GM06990 (cell line): Measurements from ENCODE around the gene VAPB.

Experiments
- DNase-seq: peaks from one replicate; pipeline ENCODE4 v3.0.0-alpha.2; 2011; ENCODE audit not compliant: insufficient read length; ENCODE audit errors: extremely low read depth
- H3K27me3 ChIP-seq: replicated peaks from 2 replicates; pipeline ENCODE4 v1.6.0; 2011; ENCODE audit warnings: low read length; ENCODE audit not compliant: control insufficient read depth, insufficient read depth
- H3K36me3 ChIP-seq: 2 replicates; pipeline ENCODE4 v1.5.1; 2011; ENCODE audit warnings: low read length; ENCODE audit not compliant: control insufficient read depth, insufficient read depth
- H3K4me3 ChIP-seq: replicated peaks from 2 replicates; pipeline ENCODE4 v1.5.1; 2011; ENCODE audit warnings: low read depth, mild to moderate bottlenecking, control low read depth, low read length
- CTCF ChIP-seq: IDR thresholded peaks from 2 replicates; pipeline ENCODE4 v1.5.1; 2011; ENCODE audit warnings: low read length, control low read depth, mild to moderate bottlenecking, inconsistent platforms; ENCODE audit not compliant: insufficient read depth, poor library complexity, severe bottlenecking

Gene VAPB

DNA sequence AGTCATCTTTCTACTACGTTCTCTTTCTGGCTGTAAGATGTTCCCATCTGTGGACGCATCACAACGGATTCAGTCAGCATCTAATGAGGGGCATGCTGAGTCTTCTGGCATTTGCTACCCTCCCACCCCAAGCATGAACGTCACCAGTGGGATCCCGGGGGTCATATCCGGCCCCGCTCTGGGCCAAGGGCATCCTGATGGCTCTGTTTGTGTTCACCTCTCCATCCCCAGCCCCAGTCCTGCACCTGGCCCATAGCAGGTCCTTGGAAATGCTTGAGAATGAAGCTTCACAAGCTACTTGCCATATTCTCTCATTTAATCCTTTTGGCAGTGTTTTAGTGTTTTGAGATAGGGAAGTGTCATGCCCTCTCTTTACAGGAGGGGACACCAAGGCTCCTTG, 111.2 kb downstream of the VAPB start:
- TF ChIP-seq CTCF = no peak
- Histone ChIP-seq H3K36me3 (no peaks in the 10 kb centered on the region), H3K27me3 (no peaks in the 10 kb centered on the region), H3K4me3 (no peak overlapping the region)
- DNase-seq = no peak
